Thyroid gland (tissue), 4 donors: ENCODE results near the gene FBXO31. TPM values are rescaled to one million over a fixed set of nuclear protein-coding genes. Genes with fewer than 3 reads are reported as not detected.

Experiments used
- DNase-seq, 2 donors: peaks; one replicate each; pipeline ENCODE4 v3.0.0-alpha.2; 2019
- H3K27ac ChIP-seq, 3 donors: fragments of 200-600 bp; sonication (generic); 1 replicate in 2 of 3; 2 replicates in 1 of 3; pipeline ENCODE4 v1.5.1; 2016 to 2019; ENCODE audit warnings: mild to moderate bottlenecking in 1 of 3, moderate library complexity in 1 of 3
- H3K27me3 ChIP-seq: fragments of 200-600 bp; sonication (generic); one replicate; pipeline ENCODE4 v1.5.1; 2019
- H3K36me3 ChIP-seq, 2 donors: fragments of 200-600 bp; sonication (generic); one replicate each; pipeline ENCODE4 v1.5.1; 2016 to 2019
- H3K4me1 ChIP-seq, 2 donors: fragments of 200-600 bp; sonication (generic); one replicate each; pipeline ENCODE4 v1.5.1; 2017 to 2019
- H3K4me3 ChIP-seq, 3 donors: fragments of 200-600 bp; sonication (generic); replicated peaks in 1 of 3; 1 replicate in 2 of 3; 2 replicates in 1 of 3; pipeline ENCODE4 v1.5.1; 2016; ENCODE audit warnings: mild to moderate bottlenecking in 1 of 3
- H3K9me3 ChIP-seq: fragments of 200-600 bp; sonication (generic); one replicate; pipeline ENCODE4 v1.5.1; 2017
- POLR2A ChIP-seq, 2 donors: fragments of 450-650 bp; IDR thresholded peaks; one replicate each; pipeline ENCODE4 v1.6.1; 2017; ENCODE audit warnings: antibody characterized with exemption in 2 of 2, mild to moderate bottlenecking in 2 of 2, moderate library complexity in 1 of 2
- WGBS, 2 donors: methylation state at CpG; one replicate each; pipeline ENCODE4 v1.1.5; 2017; 5-methylcytosine and 5-hydroxymethylcytosine counted together
- intact Hi-C: fragments of 100-400 bp; cut with DNase I; formaldehyde crosslinking; loops from one replicate; pipeline ENCODE4 v1.15.1; 2023
- total RNA-seq, 4 donors: library from RNA; depleted of rRNA; stranded (reverse); fragments of >200 nt; gene quantifications; one replicate each; pipeline ENCODE4 v1.2.3, GENCODE V29; 2016
- TF ChIP-seq, protein P1 (sequence below), 6 experiments: fragments of 200-600 bp in 3 of 6; fragments of 450-650 bp in 3 of 6; sonication (generic) in 3 of 6; IDR thresholded peaks; one replicate each; pipeline ENCODE4 v1.5.1; 2016 to 2019; ENCODE audit warnings: antibody characterized with exemption in 6 of 6, mild to moderate bottlenecking in 2 of 6, inconsistent platforms in 1 of 6, moderate library complexity in 1 of 6

The FBXO31 gene
- total RNA-seq, 4 donors from 2014 or later: 23.8 to 62.5 (median 54.9) TPM

GRCh38 chr16:87420026-87421002 lies 36.7 kb upstream of the FBXO31 start:
- Histone ChIP-seq H3K27ac (no peak overlapping the region), H3K4me3 (no peak overlapping the region), H3K9me3 (no peaks in the 10 kb centered on the region), H3K4me1 (no peaks in the 10 kb centered on the region), H3K27me3 (no peaks in the 10 kb centered on the region), H3K36me3 (peaks cover 46 to 51% of the 10 kb centered on the region in 2 donors)
- 96% methylated on average over 22 to 25 of the region's 25 CpGs for WGBS, 2 donors
- TF ChIP-seq, protein P1, sequence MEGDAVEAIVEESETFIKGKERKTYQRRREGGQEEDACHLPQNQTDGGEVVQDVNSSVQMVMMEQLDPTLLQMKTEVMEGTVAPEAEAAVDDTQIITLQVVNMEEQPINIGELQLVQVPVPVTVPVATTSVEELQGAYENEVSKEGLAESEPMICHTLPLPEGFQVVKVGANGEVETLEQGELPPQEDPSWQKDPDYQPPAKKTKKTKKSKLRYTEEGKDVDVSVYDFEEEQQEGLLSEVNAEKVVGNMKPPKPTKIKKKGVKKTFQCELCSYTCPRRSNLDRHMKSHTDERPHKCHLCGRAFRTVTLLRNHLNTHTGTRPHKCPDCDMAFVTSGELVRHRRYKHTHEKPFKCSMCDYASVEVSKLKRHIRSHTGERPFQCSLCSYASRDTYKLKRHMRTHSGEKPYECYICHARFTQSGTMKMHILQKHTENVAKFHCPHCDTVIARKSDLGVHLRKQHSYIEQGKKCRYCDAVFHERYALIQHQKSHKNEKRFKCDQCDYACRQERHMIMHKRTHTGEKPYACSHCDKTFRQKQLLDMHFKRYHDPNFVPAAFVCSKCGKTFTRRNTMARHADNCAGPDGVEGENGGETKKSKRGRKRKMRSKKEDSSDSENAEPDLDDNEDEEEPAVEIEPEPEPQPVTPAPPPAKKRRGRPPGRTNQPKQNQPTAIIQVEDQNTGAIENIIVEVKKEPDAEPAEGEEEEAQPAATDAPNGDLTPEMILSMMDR (IDR thresholded peaks at IDR 0.05): no peak
- TF ChIP-seq POLR2A (IDR thresholded peaks at IDR 0.05): no peak
- intact Hi-C loops: no loop called here
- DNase-seq: no peak

DNA sequence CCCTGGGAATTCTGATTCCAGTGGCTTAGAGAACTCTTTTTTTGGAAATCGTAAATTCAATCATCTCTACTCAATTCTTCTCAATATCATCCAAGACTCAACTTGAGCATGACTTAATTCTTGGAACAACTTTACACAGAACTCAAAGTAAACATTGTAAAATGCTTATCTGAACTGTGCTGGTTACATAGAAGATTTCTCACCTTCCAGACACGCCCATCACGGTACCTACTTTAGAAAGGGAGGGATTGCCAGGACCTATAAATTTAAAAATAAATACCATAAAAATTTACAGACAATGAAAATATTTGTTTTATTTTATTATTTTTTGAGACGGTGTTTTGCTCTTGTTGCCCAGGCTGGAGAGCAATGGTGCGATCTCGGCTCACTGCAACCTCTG lies 35.1 kb upstream of the FBXO31 start:
- no peak overlapping the region for H3K27ac ChIP-seq
- H3K4me3 ChIP-seq: no peak overlapping the region
- intact Hi-C loops: loop anchor here (10.0 kb wide), 2 partner anchors 76 to 216 kb away; partner anchors contain the start of gene ZCCHC14
- no peaks in the 10 kb centered on the region for H3K4me1 ChIP-seq
- WGBS, 2 donors: 81 to 85% methylated on average over 6 of the region's 6 CpGs
- DNase-seq: no peak
- no peaks in the 10 kb centered on the region for H3K27me3 ChIP-seq
- no peak for TF ChIP-seq POLR2A (IDR thresholded peaks at IDR 0.05)
- TF ChIP-seq, protein P1 (IDR thresholded peaks at IDR 0.05): no peak
- peaks cover 47 to 56% of the 10 kb centered on the region in 2 donors for H3K36me3 ChIP-seq
- no peaks in the 10 kb centered on the region for H3K9me3 ChIP-seq

DNA sequence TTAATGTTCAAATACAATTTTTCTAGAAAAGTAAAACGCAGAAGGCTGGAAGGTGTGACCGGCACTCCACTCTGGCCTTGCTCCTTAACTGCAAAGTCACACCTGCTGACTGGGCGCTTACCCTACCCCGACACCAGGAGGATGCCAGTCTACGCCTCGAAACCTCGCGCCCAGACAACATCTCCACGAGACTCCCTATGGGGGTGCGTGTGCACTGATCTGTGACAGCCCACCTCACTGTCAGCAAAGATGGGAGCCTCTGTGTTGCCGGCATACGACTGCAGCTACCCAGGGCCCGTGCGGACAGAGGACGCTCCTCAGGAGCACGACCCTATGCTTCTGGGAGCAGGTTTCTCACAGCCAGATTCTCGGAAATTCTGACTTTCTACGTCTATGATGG lies 34.6 kb upstream of the FBXO31 start:
- no peak for DNase-seq
- no peaks in the 10 kb centered on the region for H3K9me3 ChIP-seq
- intact Hi-C loops: loop anchor here (10.0 kb wide), 2 partner anchors 77 to 217 kb away; partner anchors contain the start of gene ZCCHC14
- WGBS, 2 donors: 91 to 95% methylated on average over 18 of the region's 18 CpGs
- no peaks in the 10 kb centered on the region for H3K4me1 ChIP-seq
- peaks cover 44 to 52% of the 10 kb centered on the region in 2 donors for H3K36me3 ChIP-seq
- no peak overlapping the region for H3K4me3 ChIP-seq
- H3K27me3 ChIP-seq: no peaks in the 10 kb centered on the region
- TF ChIP-seq, protein P1 (IDR thresholded peaks at IDR 0.05): no peak
- TF ChIP-seq POLR2A (IDR thresholded peaks at IDR 0.05): no peak
- H3K27ac ChIP-seq: no peak overlapping the region

DNA sequence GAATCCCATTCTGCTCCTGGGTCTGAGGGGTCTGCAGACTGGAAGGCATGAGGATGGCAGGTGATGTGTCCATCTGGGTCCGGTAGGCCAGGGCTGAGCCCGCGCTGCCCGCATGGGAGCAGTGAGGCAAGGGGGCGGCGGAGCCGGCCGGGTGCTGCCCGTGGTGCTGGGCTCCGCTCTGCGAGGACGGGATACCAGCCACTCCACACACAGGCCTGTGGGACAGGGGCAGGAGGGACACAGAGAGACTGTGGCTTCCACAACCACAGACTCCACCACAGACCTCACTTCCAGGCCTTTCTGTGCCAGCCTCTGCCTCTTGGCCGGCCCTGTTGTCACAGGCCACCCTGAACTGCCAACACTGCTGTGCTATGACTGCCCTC lies 33.9 kb upstream of the FBXO31 start:
- Histone ChIP-seq H3K27me3 (no peaks in the 10 kb centered on the region), H3K27ac (no peak overlapping the region), H3K4me1 (no peaks in the 10 kb centered on the region), H3K4me3 (no peak overlapping the region), H3K36me3 (peaks cover 45 to 49% of the 10 kb centered on the region in 2 donors), H3K9me3 (no peaks in the 10 kb centered on the region)
- no peak for TF ChIP-seq POLR2A (IDR thresholded peaks at IDR 0.05)
- TF ChIP-seq, protein P1 (IDR thresholded peaks at IDR 0.05): no peak
- 87 to 90% methylated on average over 12 to 13 of the region's 13 CpGs for WGBS, 2 donors
- no peak for DNase-seq
- intact Hi-C loops: loop anchor here (10.0 kb wide), 2 partner anchors 77 to 217 kb away; partner anchors contain the start of gene ZCCHC14
